Daoy (cell line): ENCODE measurements around the gene CTU1. TPM values are rescaled to one million over a fixed set of nuclear protein-coding genes. Genes with fewer than 3 reads are reported as not detected.

Source experiments
- total RNA-seq: library from RNA; depleted of rRNA; stranded (reverse); fragments of >200 nt; shearing (Covaris generic); gene quantifications from 2 replicates; pipeline ENCODE4 v1.2.3, GENCODE V29; 2014; rRNA removed

The CTU1 gene
- total RNA-seq, 1 experiment from 2014 or later, result 19.5 TPM

Other genes starting within 250 kb of the CTU1 start
- 0.06 and 0.48 TPM in 2 replicates for gene KLK2, start 235.0 kb downstream of the CTU1 start, total RNA-seq
- gene KLK4, start 197.0 kb downstream of the CTU1 start, total RNA-seq, result not detected in 2 replicates
- gene KLK5, start 155.4 kb downstream of the CTU1 start, total RNA-seq, result not detected in 2 replicates
- gene KLK6, start 138.8 kb downstream of the CTU1 start, total RNA-seq, result not detected in 2 replicates
- not detected in 2 replicates for gene KLK7, start 124.5 kb downstream of the CTU1 start, total RNA-seq
- gene KLK8, start 106.8 kb downstream of the CTU1 start, total RNA-seq, result not detected in 2 replicates
- gene KLK10, start 88.7 kb downstream of the CTU1 start, total RNA-seq, result 0.63 TPM in 1 of 2 replicates, not detected in the other
- not detected in 2 replicates for gene KLK11, start 81.8 kb downstream of the CTU1 start, total RNA-seq
- not detected in 2 replicates for gene KLK12, start 73.4 kb downstream of the CTU1 start, total RNA-seq
- gene KLK13, start 43.3 kb downstream of the CTU1 start, total RNA-seq, result not detected in 2 replicates
- not detected in 2 replicates for gene KLK14, start 25.5 kb downstream of the CTU1 start, total RNA-seq
- gene SIGLEC9, start 16.5 kb upstream of the CTU1 start, total RNA-seq, result not detected in 2 replicates
- not detected in 2 replicates for gene SIGLEC7, start 33.9 kb upstream of the CTU1 start, total RNA-seq
- gene CD33, start 116.7 kb upstream of the CTU1 start, total RNA-seq, result 21.8 and 22.4 TPM in 2 replicates
- gene SIGLECL1, start 142.7 kb upstream of the CTU1 start, total RNA-seq, result 0.06 TPM in 1 of 2 replicates, not detected in the other
- gene IGLON5, start 203.2 kb upstream of the CTU1 start, total RNA-seq, result 0.24 TPM in 1 of 2 replicates, not detected in the other
- gene VSIG10L, start 233.7 kb upstream of the CTU1 start, total RNA-seq, result 0.74 and 1.1 TPM in 2 replicates